ENCODE measurements around the gene ORMDL2. TPM values are rescaled to one million over a fixed set of nuclear protein-coding genes. Genes with fewer than 3 reads are reported as not detected.
"Not testable (repeated sequence)": the region's sequence is repeated elsewhere in the genome, so short reads cannot be mapped to it uniquely, and the experiment has no call there.

ORMDL2 gene
- total and polyA plus RNA-seq, 2 experiments from 2014 or later = 18.0 to 55.1 TPM

DNA sequence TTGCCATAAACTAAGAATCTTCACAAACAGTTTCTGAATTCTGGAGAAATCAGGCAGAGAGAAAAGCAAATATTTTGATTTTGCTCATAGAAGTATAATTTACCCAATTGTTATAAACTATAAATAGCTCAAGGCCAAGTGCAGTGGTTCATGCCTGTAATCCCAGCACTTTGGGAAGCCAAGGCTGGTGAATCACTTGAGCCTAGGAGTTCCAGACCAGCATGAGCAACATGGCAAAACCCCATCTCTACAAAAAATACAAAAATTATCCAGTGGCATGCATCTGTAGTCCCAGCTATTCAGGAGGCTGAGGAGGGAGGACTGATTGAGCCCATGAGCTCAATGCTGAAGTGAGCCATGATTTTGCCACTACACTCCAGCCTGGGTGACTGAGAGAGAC lies 44.4 kb downstream of the ORMDL2 start (continued):
- TF ChIP-seq, protein P1, sequence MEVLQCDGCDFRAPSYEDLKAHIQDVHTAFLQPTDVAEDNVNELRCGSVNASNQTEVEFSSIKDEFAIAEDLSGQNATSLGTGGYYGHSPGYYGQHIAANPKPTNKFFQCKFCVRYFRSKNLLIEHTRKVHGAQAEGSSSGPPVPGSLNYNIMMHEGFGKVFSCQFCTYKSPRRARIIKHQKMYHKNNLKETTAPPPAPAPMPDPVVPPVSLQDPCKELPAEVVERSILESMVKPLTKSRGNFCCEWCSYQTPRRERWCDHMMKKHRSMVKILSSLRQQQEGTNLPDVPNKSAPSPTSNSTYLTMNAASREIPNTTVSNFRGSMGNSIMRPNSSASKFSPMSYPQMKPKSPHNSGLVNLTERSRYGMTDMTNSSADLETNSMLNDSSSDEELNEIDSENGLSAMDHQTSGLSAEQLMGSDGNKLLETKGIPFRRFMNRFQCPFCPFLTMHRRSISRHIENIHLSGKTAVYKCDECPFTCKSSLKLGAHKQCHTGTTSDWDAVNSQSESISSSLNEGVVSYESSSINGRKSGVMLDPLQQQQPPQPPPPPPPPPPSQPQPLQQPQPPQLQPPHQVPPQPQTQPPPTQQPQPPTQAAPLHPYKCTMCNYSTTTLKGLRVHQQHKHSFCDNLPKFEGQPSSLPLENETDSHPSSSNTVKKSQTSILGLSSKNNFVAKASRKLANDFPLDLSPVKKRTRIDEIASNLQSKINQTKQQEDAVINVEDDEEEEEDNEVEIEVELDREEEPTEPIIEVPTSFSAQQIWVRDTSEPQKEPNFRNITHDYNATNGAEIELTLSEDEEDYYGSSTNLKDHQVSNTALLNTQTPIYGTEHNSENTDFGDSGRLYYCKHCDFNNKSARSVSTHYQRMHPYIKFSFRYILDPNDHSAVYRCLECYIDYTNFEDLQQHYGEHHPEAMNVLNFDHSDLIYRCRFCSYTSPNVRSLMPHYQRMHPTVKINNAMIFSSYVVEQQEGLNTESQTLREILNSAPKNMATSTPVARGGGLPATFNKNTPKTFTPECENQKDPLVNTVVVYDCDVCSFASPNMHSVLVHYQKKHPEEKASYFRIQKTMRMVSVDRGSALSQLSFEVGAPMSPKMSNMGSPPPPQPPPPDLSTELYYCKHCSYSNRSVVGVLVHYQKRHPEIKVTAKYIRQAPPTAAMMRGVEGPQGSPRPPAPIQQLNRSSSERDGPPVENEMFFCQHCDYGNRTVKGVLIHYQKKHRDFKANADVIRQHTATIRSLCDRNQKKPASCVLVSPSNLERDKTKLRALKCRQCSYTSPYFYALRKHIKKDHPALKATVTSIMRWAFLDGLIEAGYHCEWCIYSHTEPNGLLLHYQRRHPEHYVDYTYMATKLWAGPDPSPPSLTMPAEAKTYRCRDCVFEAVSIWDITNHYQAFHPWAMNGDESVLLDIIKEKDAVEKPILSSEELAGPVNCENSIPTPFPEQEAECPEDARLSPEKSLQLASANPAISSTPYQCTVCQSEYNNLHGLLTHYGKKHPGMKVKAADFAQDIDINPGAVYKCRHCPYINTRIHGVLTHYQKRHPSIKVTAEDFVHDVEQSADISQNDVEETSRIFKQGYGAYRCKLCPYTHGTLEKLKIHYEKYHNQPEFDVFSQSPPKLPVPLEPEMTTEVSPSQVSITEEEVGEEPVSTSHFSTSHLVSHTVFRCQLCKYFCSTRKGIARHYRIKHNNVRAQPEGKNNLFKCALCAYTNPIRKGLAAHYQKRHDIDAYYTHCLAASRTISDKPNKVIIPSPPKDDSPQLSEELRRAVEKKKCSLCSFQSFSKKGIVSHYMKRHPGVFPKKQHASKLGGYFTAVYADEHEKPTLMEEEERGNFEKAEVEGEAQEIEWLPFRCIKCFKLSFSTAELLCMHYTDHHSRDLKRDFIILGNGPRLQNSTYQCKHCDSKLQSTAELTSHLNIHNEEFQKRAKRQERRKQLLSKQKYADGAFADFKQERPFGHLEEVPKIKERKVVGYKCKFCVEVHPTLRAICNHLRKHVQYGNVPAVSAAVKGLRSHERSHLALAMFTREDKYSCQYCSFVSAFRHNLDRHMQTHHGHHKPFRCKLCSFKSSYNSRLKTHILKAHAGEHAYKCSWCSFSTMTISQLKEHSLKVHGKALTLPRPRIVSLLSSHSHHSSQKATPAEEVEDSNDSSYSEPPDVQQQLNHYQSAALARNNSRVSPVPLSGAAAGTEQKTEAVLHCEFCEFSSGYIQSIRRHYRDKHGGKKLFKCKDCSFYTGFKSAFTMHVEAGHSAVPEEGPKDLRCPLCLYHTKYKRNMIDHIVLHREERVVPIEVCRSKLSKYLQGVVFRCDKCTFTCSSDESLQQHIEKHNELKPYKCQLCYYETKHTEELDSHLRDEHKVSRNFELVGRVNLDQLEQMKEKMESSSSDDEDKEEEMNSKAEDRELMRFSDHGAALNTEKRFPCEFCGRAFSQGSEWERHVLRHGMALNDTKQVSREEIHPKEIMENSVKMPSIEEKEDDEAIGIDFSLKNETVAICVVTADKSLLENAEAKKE (CRISPR knock-in tag; IDR thresholded peaks at IDR 0.05) = no peak
- no peak for TF ChIP-seq POLR2AphosphoS5 (IDR thresholded peaks at IDR 0.05; ENCODE audit: low read depth)
- TF ChIP-seq, protein P2, sequence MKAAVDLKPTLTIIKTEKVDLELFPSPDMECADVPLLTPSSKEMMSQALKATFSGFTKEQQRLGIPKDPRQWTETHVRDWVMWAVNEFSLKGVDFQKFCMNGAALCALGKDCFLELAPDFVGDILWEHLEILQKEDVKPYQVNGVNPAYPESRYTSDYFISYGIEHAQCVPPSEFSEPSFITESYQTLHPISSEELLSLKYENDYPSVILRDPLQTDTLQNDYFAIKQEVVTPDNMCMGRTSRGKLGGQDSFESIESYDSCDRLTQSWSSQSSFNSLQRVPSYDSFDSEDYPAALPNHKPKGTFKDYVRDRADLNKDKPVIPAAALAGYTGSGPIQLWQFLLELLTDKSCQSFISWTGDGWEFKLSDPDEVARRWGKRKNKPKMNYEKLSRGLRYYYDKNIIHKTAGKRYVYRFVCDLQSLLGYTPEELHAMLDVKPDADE (IDR thresholded peaks at IDR 0.05) = no peak
- TF ChIP-seq JUNB (IDR thresholded peaks at IDR 0.05; ENCODE audit: unreplicated experiment) = no peak

DNA sequence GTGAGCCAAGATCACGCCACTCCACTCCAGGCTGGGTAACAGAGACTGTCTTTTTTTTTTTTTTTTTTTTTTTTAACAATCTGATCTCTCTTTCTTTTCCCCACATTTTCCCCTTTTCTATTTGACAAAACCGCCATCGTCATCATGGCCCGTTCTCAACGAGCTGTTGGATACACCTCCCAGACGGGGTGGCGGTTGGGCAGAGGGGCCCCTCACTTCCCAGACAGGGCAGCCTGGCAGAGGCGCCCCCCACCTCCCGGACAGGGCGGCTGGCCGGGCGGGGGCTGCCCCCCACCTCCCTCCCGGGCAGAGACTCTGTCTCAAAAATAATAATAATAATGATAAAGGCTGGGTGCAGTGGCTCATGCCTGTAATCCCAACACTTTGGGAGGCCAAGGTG lies 45.1 kb downstream of the ORMDL2 start:
- H2AFZ ChIP-seq; H3K4me2 ChIP-seq; H4K20me1 ChIP-seq (replicated peaks; ENCODE audit: insufficient read depth); H3K36me3 ChIP-seq (ENCODE audit: insufficient read depth); H3K27me3 Mint-ChIP-seq (ENCODE audit: insufficient read depth, low read depth, poor library complexity); H3F3A ChIP-seq (replicated peaks; ENCODE audit: low read depth); H3K27ac Mint-ChIP-seq; H3K36me3 Mint-ChIP-seq (ENCODE audit: low read depth); H3K27me3 ChIP-seq (ENCODE audit: insufficient read depth); ATAC-seq; DNase-seq (ENCODE audit: low spot score); H3K4me3 Mint-ChIP-seq; H3K79me2 ChIP-seq (replicated peaks; ENCODE audit: insufficient read depth); H3K27ac ChIP-seq (ENCODE audit: low read depth); H3K4me3 ChIP-seq; H3K4me1 ChIP-seq (ENCODE audit: insufficient read depth); H3K4me1 Mint-ChIP-seq; H3K9me3 Mint-ChIP-seq; H3K9me2 ChIP-seq (ENCODE audit: insufficient read depth): not testable (repeated sequence)
